HCT116 (cell line): ENCODE results near the gene TMEM98. TPM values are rescaled to one million over a fixed set of nuclear protein-coding genes. Genes with fewer than 3 reads are reported as not detected.

Experiments
- ATAC-seq: fragments of 200-7000 bp; cut with Tn5 transposase; 2 replicates; pipeline ENCODE4 v1.9.1; 2020; ENCODE audit warnings: mild to moderate bottlenecking, moderate library complexity
- BruUV-seq: library from RNA; stranded (reverse); fragments of 400-500 nt; replicated peaks from 2 replicates; lab custom pipeline; 2021; lab: Mats Ljungman, UMichigan
- CTCF ChIA-PET: fragments of 300-600 bp; sonication (Branson Sonifier 250); formaldehyde crosslinking; loops from one replicate; lab custom pipeline; 2021; ENCODE audit warnings: antibody characterized with exemption; lab: Charles Lee
- POLR2A ChIA-PET: fragments of 300-600, 350-600 bp; sonication (Branson Sonifier 250); formaldehyde crosslinking; loops from one replicate; lab custom pipeline; 2021; ENCODE audit warnings: antibody characterized with exemption; lab: Charles Lee
- RAD21 ChIA-PET, 2 experiments: fragments of 300-600 bp; sonication (Branson Sonifier 250); formaldehyde crosslinking; loops; one replicate each; lab custom pipeline; 2023; ENCODE audit warnings: low total read pairs in 2 of 2; ENCODE audit not compliant: uncharacterized antibody in 2 of 2, unreplicated experiment in 2 of 2, low non-redundant PET in 1 of 2; lab: Charles Lee
- DNase-seq: peaks from one replicate; pipeline ENCODE4 v3.0.0-alpha.2; 2010; ENCODE audit warnings: low read depth, low spot score
- H2AFZ ChIP-seq: fragments of 200-600 bp; shearing (Covaris generic), sonication (generic); 2 replicates; pipeline ENCODE4 v1.6.1; 2017; ENCODE audit warnings: low read depth, mixed run types, mixed read lengths, antibody characterized with exemption, low read length; ENCODE audit not compliant: poor library complexity, severe bottlenecking
- H3K27ac ChIP-seq: 2 replicates; pipeline ENCODE4 v1.5.1; 2012; ENCODE audit warnings: low read depth, low read length
- H3K27me3 ChIP-seq: fragments of 200-600 bp; sonication (generic); 2 replicates; pipeline ENCODE4 v1.6.1; 2016; ENCODE audit warnings: mixed run types, low read length, mixed read lengths; ENCODE audit not compliant: insufficient read depth
- H3K36me3 ChIP-seq, 2 experiments: fragments of 200-500 bp in 1 of 2; fragments of 200-600 bp in 1 of 2; sonication (Bioruptor generic) in 1 of 2; sonication (generic) in 1 of 2; 2 replicates each; pipeline versions ENCODE4 v1.5.1 to v1.6.1; 2014 to 2016; ENCODE audit warnings: low read length in 2 of 2, inconsistent platforms in 1 of 2, mixed read lengths in 1 of 2, mixed run types in 1 of 2; ENCODE audit not compliant: insufficient read depth in 2 of 2, control insufficient read depth in 1 of 2
- H3K4me1 ChIP-seq, 2 experiments: fragments of 200-600 bp in 1 of 2; sonication (generic) in 1 of 2; 2 replicates each; pipeline versions ENCODE4 v1.5.1 to v1.6.1; 2012 to 2017; ENCODE audit warnings: low read length in 2 of 2, inconsistent platforms in 1 of 2, mild to moderate bottlenecking in 1 of 2, mixed read lengths in 1 of 2, mixed run types in 1 of 2, moderate library complexity in 1 of 2; ENCODE audit not compliant: insufficient read depth in 2 of 2, control insufficient read depth in 1 of 2
- H3K4me2 ChIP-seq: fragments of 200-600 bp; sonication (generic); 2 replicates; pipeline ENCODE4 v1.6.1; 2017; ENCODE audit warnings: mixed run types, low read length, mixed read lengths
- H3K4me3 ChIP-seq, 2 experiments: fragments of 200-600 bp in 1 of 2; sonication (generic) in 1 of 2; replicated peaks in 1 of 2; 2 replicates each; pipeline ENCODE4 v1.5.1; 2011 to 2016; ENCODE audit warnings: low read length in 2 of 2, control low read depth in 1 of 2, low read depth in 1 of 2, mild to moderate bottlenecking in 1 of 2, mixed read lengths in 1 of 2, mixed run types in 1 of 2
- H3K79me2 ChIP-seq: fragments of 200-600 bp; sonication (generic); 2 replicates; pipeline ENCODE4 v1.6.1; 2017; ENCODE audit warnings: mild to moderate bottlenecking, mixed run types, low read length, moderate library complexity, mixed read lengths; ENCODE audit not compliant: insufficient read depth
- H3K9ac ChIP-seq: fragments of 200-600 bp; sonication (generic); 2 replicates; pipeline ENCODE4 v1.6.1; 2016; ENCODE audit warnings: low read length, mixed read lengths
- H3K9me2 ChIP-seq: fragments of 200-600 bp; sonication (generic), shearing (Covaris generic); 2 replicates; pipeline ENCODE4 v1.6.1; 2017; ENCODE audit warnings: mixed run types, mild to moderate bottlenecking, moderate library complexity; ENCODE audit not compliant: insufficient read depth
- H3K9me3 ChIP-seq, 2 experiments: fragments of 200-500 bp in 1 of 2; fragments of 200-600 bp in 1 of 2; sonication (Bioruptor generic) in 1 of 2; sonication (generic) in 1 of 2; 2 replicates each; pipeline ENCODE4 v1.6.1; 2014 to 2017; ENCODE audit warnings: low read length in 2 of 2, mixed read lengths in 2 of 2, inconsistent platforms in 1 of 2, low read depth in 1 of 2, mild to moderate bottlenecking in 1 of 2, mixed run types in 1 of 2, moderate library complexity in 1 of 2; ENCODE audit not compliant: control insufficient read depth in 1 of 2, insufficient read depth in 1 of 2
- H4K20me1 ChIP-seq: fragments of 200-600 bp; sonication (generic), shearing (Covaris generic); 2 replicates; pipeline ENCODE4 v1.6.1; 2017; ENCODE audit warnings: mixed run types, mild to moderate bottlenecking, moderate library complexity; ENCODE audit not compliant: insufficient read depth
- CBX3 ChIP-seq: IDR thresholded peaks from 2 replicates; pipeline ENCODE4 v1.6.1; 2012; ENCODE audit warnings: low read depth
- EGR1 ChIP-seq: IDR thresholded peaks from 2 replicates; pipeline ENCODE4 v1.6.1; 2012; ENCODE audit warnings: low read depth
- EZH2 ChIP-seq: fragments of 200-600 bp; sonication (generic); IDR thresholded peaks from 2 replicates; pipeline ENCODE4 v1.6.1; 2017; ENCODE audit warnings: antibody characterized with exemption, mixed run types
- EZH2phosphoT487 ChIP-seq: fragments of 200-600 bp; IDR thresholded peaks from 2 replicates; pipeline ENCODE4 v1.6.1; 2018; ENCODE audit warnings: antibody characterized with exemption, borderline replicate concordance
- FOSL1 ChIP-seq: IDR thresholded peaks from 2 replicates; pipeline ENCODE4 v1.6.1; 2012; ENCODE audit warnings: low read depth
- JUND ChIP-seq: IDR thresholded peaks from 2 replicates; pipeline ENCODE4 v1.6.1; 2012
- POLR2AphosphoS5 ChIP-seq: IDR thresholded peaks from 2 replicates; pipeline ENCODE4 v1.6.1; 2011; ENCODE audit warnings: mild to moderate bottlenecking, low read depth, low read length, moderate library complexity
- SIN3A ChIP-seq: IDR thresholded peaks from 2 replicates; pipeline ENCODE4 v1.6.1; 2012; ENCODE audit warnings: low read depth
- TCF7L2 ChIP-seq: IDR thresholded peaks from 2 replicates; pipeline ENCODE4 v1.7.0; 2011; ENCODE audit warnings: borderline replicate concordance, inconsistent platforms; ENCODE audit not compliant: insufficient read depth, insufficient read length; ENCODE audit errors: extremely low read depth
- YY1 ChIP-seq: IDR thresholded peaks from 2 replicates; pipeline ENCODE4 v1.6.1; 2011; ENCODE audit warnings: low read length, low read depth, moderate library complexity, mild to moderate bottlenecking; ENCODE audit not compliant: insufficient replicate concordance; ENCODE audit errors: extremely low read depth
- ZFX ChIP-seq: fragments of 450-650 bp; IDR thresholded peaks from 2 replicates; pipeline ENCODE4 v1.6.1; 2017
- intact Hi-C: fragments of 100-400 bp; cut with micrococcal nuclease; formaldehyde crosslinking; loops from 2 replicates; pipeline ENCODE4 v1.10.0; 2022
- total RNA-seq: library from RNA; stranded (reverse); gene quantifications from one replicate; pipeline ENCODE4 v1.2.1, GENCODE V29; 2021; ENCODE audit not compliant: unreplicated experiment
- TF ChIP-seq, protein P1 (sequence below): IDR thresholded peaks from 2 replicates; pipeline ENCODE4 v1.6.1; 2012; ENCODE audit warnings: low read depth
- TF ChIP-seq, protein P2 (sequence below): IDR thresholded peaks from 2 replicates; pipeline ENCODE4 v1.6.1; 2012

The TMEM98 gene
- total RNA-seq, 1 experiment from 2014 or later = 29.3 TPM

DNA sequence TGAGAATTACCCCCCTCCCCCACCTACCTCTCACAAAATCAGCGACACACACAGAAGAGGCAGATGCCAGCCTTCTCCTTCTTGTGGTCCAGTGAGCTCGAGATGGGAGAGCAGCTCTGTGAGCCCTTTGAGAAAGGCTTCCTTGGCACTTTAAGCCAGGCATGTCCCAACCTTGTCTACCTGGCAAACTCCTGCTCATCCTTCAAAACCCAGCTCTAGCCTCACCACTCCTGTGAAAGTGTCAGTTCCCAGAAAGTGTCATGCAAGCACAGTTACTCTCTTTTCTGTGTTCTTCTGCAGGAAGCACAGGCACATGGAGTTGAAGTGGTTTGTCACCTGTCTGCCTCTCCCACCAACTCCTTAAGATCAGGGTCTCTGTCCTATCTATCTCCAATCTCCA, 1.6 kb downstream of the TMEM98 start:
- RAD21 ChIA-PET = no interaction called here
- H3K9ac ChIP-seq = no peak overlapping the region
- ATAC-seq = no peak

More for the DNA sequence above, 1.6 kb downstream of the TMEM98 start:
- ChIA-PET POLR2A (no interaction called here), CTCF (interaction anchor here (0.9 to 1.8 kb wide), 2 partner anchors 12 to 52 kb away, joined by 3 to 6 read pairs; partner anchors contain the start of gene MYO1D)
- H4K20me1 ChIP-seq = no peaks in the 10 kb centered on the region
- peaks cover 6 to 18% of the 10 kb centered on the region in 2 experiments for H3K4me1 ChIP-seq
- H3K79me2 ChIP-seq = no peaks in the 10 kb centered on the region
- DNase-seq = no peak
- no TSS peak for BruUV-seq
- H3K9me3 ChIP-seq = no peaks in the 10 kb centered on the region
- H3K36me3 ChIP-seq = no peaks in the 10 kb centered on the region
- no peak for TF ChIP-seq ZFX
- TF ChIP-seq, protein P1, sequence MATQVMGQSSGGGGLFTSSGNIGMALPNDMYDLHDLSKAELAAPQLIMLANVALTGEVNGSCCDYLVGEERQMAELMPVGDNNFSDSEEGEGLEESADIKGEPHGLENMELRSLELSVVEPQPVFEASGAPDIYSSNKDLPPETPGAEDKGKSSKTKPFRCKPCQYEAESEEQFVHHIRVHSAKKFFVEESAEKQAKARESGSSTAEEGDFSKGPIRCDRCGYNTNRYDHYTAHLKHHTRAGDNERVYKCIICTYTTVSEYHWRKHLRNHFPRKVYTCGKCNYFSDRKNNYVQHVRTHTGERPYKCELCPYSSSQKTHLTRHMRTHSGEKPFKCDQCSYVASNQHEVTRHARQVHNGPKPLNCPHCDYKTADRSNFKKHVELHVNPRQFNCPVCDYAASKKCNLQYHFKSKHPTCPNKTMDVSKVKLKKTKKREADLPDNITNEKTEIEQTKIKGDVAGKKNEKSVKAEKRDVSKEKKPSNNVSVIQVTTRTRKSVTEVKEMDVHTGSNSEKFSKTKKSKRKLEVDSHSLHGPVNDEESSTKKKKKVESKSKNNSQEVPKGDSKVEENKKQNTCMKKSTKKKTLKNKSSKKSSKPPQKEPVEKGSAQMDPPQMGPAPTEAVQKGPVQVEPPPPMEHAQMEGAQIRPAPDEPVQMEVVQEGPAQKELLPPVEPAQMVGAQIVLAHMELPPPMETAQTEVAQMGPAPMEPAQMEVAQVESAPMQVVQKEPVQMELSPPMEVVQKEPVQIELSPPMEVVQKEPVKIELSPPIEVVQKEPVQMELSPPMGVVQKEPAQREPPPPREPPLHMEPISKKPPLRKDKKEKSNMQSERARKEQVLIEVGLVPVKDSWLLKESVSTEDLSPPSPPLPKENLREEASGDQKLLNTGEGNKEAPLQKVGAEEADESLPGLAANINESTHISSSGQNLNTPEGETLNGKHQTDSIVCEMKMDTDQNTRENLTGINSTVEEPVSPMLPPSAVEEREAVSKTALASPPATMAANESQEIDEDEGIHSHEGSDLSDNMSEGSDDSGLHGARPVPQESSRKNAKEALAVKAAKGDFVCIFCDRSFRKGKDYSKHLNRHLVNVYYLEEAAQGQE = no peak
- no peak for TF ChIP-seq EZH2
- TF ChIP-seq JUND = no peak
- TF ChIP-seq, protein P2, sequence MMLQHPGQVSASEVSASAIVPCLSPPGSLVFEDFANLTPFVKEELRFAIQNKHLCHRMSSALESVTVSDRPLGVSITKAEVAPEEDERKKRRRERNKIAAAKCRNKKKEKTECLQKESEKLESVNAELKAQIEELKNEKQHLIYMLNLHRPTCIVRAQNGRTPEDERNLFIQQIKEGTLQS = no peak
- no peak for TF ChIP-seq EGR1
- TF ChIP-seq TCF7L2 = no peak
- no peak for TF ChIP-seq YY1
- TF ChIP-seq EZH2phosphoT487 = no peak
- no peak for TF ChIP-seq SIN3A
- no peak for TF ChIP-seq POLR2AphosphoS5
- no peak for TF ChIP-seq FOSL1
- no peak for TF ChIP-seq CBX3
- TF ChIP-seq, all 23 proteins: peak for 0
- Histone ChIP-seq H3K27me3 (no peaks in the 10 kb centered on the region), H3K4me2 (no peak overlapping the region), H3K27ac (no peak overlapping the region), H3K4me3 (no peak overlapping the region), H3K9me2 (no peaks in the 10 kb centered on the region), H2AFZ (no peak overlapping the region)
- intact Hi-C loops = no loop called here
